ENCODE measurements around the gene EGR4. TPM values are rescaled to one million over a fixed set of nuclear protein-coding genes. Genes with fewer than 3 reads are reported as not detected.

Gene EGR4
- total RNA-seq, 2 experiments from 2014 or later: 0.14 to 0.17 TPM

DNA sequence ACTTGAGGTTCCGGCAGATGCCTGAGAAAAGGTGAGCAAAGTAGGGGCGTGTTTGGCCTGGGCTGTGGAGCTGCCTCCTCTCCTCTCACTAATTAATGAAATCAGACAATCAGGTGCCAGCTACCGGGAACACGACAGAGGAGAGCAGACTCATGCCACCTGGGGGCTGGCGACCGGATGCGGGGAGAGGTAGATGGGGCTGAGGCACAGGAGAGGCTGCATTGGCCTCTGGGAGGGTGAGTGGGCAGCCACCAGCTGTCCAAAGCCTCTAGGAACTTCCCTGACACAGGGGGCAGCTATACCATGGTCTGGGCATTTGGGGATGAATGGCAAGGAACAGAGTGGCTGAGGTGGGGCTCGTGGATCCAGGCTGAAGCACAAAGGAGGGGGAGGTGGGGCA, 34.1 kb downstream of the EGR4 start:
- H3K4me1 Mint-ChIP-seq (ENCODE audit: low read depth): no peaks in the 10 kb centered on the region
- Histone ChIP-seq H3K27me3 (ENCODE audit: control insufficient read depth in 1 of 2, insufficient read depth in 2 of 2, low read length in 2 of 2) (no peaks in the 10 kb centered on the region), H3K36me3 (ENCODE audit: insufficient read depth, low read length) (peaks cover 4% of the 10 kb centered on the region), H3K4me1 (ENCODE audit: insufficient read depth, low read length) (peaks cover 13% of the 10 kb centered on the region), H3K27ac (ENCODE audit: low read depth in 1 of 2, low read length in 2 of 2) (no peak overlapping the region), H3K4me3 (ENCODE audit: low read length) (no peak overlapping the region), H3K9me3 (ENCODE audit: control insufficient read depth in 1 of 2, insufficient read depth in 1 of 2, low read length in 2 of 2) (no peaks in the 10 kb centered on the region)
- no peak overlapping the region for H3K4me3 Mint-ChIP-seq
- intact Hi-C loops (cut with DNase I, micrococcal nuclease): no loop called here
- ChIA-PET CTCF (no interaction called here), POLR2A (no interaction called here)
- H3K27ac Mint-ChIP-seq: peak overlapping the region; percentile 33
- TF ChIP-seq, protein P1, sequence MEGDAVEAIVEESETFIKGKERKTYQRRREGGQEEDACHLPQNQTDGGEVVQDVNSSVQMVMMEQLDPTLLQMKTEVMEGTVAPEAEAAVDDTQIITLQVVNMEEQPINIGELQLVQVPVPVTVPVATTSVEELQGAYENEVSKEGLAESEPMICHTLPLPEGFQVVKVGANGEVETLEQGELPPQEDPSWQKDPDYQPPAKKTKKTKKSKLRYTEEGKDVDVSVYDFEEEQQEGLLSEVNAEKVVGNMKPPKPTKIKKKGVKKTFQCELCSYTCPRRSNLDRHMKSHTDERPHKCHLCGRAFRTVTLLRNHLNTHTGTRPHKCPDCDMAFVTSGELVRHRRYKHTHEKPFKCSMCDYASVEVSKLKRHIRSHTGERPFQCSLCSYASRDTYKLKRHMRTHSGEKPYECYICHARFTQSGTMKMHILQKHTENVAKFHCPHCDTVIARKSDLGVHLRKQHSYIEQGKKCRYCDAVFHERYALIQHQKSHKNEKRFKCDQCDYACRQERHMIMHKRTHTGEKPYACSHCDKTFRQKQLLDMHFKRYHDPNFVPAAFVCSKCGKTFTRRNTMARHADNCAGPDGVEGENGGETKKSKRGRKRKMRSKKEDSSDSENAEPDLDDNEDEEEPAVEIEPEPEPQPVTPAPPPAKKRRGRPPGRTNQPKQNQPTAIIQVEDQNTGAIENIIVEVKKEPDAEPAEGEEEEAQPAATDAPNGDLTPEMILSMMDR (IDR thresholded peaks at IDR 0.05): no peak
- H3K36me3 Mint-ChIP-seq (ENCODE audit: low read depth): peaks cover 28% of the 10 kb centered on the region
- H3K27me3 Mint-ChIP-seq: no peaks in the 10 kb centered on the region
- DNase-seq (no peak), ATAC-seq (ENCODE audit: poor library complexity) (no peak)
- no peaks in the 10 kb centered on the region for H3K9me3 Mint-ChIP-seq

DNA sequence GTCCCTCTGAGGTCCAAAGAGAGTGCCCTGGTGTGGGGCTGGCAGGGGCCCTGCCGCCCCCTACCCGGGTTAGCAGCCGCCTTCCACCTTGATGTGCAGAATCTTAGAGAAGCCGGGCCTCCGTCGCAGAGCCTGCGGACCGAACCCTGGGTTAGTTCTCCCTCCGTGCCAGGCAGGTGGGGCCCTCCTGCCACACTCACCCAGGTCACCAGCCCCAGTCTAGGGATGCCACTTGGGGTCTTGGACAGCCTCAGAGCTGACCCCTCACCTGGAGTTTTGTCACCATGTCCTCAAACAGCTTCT, 34.5 kb downstream of the EGR4 start:
- Histone ChIP-seq H3K27me3 (ENCODE audit: control insufficient read depth in 1 of 2, insufficient read depth in 2 of 2, low read length in 2 of 2) (no peaks in the 10 kb centered on the region), H3K4me1 (ENCODE audit: insufficient read depth, low read length) (peaks cover 13% of the 10 kb centered on the region), H3K9me3 (ENCODE audit: control insufficient read depth in 1 of 2, insufficient read depth in 1 of 2, low read length in 2 of 2) (no peaks in the 10 kb centered on the region), H3K36me3 (ENCODE audit: insufficient read depth, low read length) (peaks cover 8% of the 10 kb centered on the region), H3K4me3 (ENCODE audit: low read length) (no peak overlapping the region), H3K27ac (ENCODE audit: low read depth in 1 of 2, low read length in 2 of 2) (no peak overlapping the region)
- intact Hi-C loops (cut with DNase I, micrococcal nuclease): no loop called here
- H3K27me3 Mint-ChIP-seq: no peaks in the 10 kb centered on the region
- H3K9me3 Mint-ChIP-seq: no peaks in the 10 kb centered on the region
- CTCF ChIA-PET: no interaction called here
- peaks cover 28% of the 10 kb centered on the region for H3K36me3 Mint-ChIP-seq (ENCODE audit: low read depth)
- H3K27ac Mint-ChIP-seq: peak overlapping the region; percentile 33
- H3K4me3 Mint-ChIP-seq: no peak overlapping the region
- ATAC-seq (ENCODE audit: poor library complexity) (no peak), DNase-seq (no peak)
- POLR2A ChIA-PET: no interaction called here
- TF ChIP-seq, protein P1 (IDR thresholded peaks at IDR 0.05): no peak
- no peaks in the 10 kb centered on the region for H3K4me1 Mint-ChIP-seq (ENCODE audit: low read depth)

DNA sequence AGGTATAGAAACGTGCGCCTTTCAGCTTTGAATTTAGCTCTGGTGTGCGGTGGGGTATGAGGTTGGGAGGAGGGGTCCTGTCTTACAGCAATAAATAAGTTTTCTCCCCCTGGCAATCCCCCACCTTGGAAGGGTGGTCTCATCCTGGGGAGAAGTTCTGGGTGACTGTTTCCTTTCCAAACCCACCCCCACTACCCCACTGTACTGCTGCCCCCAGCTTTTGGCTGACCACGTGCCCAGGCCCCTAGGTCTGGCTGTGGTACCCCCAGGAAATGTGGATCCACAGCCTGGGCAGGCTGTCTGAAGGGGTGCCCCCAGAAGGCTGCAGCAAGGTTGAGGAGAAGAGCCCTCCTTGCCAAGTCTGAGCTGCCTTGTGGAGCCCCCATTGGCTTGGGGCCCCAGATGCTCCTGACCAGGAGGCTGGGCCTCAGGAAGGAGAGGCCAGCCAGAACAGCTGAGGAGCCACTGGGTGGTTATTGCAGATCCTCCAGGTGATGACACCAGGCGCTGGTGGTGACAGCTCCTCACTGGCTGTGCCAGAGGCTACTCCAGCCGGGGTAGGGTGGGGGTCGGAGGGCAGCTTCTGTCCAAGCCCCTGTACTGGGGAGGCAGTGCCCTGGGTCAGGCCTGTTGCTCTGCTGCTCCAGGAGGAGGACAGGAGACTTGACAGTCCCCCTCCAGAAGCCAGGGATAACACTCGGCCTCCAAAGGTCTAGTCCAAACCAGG, 35.0 kb downstream of the EGR4 start:
- Mint-ChIP-seq H3K27ac (peak overlapping the region; percentile 33), H3K27me3 (no peaks in the 10 kb centered on the region), H3K9me3 (no peaks in the 10 kb centered on the region), H3K4me3 (no peak overlapping the region), H3K36me3 (ENCODE audit: low read depth) (peaks cover 27% of the 10 kb centered on the region), H3K4me1 (ENCODE audit: low read depth) (no peaks in the 10 kb centered on the region)
- intact Hi-C loops (cut with DNase I, micrococcal nuclease): no loop called here
- peaks cover 12% of the 10 kb centered on the region for H3K36me3 ChIP-seq (ENCODE audit: insufficient read depth, low read length)
- no peak overlapping the region for H3K4me3 ChIP-seq (ENCODE audit: low read length)
- no peaks in the 10 kb centered on the region for H3K27me3 ChIP-seq (ENCODE audit: control insufficient read depth in 1 of 2, insufficient read depth in 2 of 2, low read length in 2 of 2)
- CTCF ChIA-PET: no interaction called here
- TF ChIP-seq, protein P1 (IDR thresholded peaks at IDR 0.05): no peak
- peaks cover 13% of the 10 kb centered on the region for H3K4me1 ChIP-seq (ENCODE audit: insufficient read depth, low read length)
- POLR2A ChIA-PET: interaction anchor here (0.6 to 2.1 kb wide), 2 partner anchors 25 to 27 kb away, joined by 3 to 20 read pairs; partner anchors contain the start of genes CCT7 and PRADC1
- no peak for DNase-seq
- no peaks in the 10 kb centered on the region for H3K9me3 ChIP-seq (ENCODE audit: control insufficient read depth in 1 of 2, insufficient read depth in 1 of 2, low read length in 2 of 2)
- ATAC-seq (ENCODE audit: poor library complexity): no peak
- no peak overlapping the region for H3K27ac ChIP-seq (ENCODE audit: low read depth in 1 of 2, low read length in 2 of 2)
